ENCODE results near the gene SETBP1. TPM values are rescaled to one million over a fixed set of nuclear protein-coding genes. Genes with fewer than 3 reads are reported as not detected.
"Not testable (repeated sequence)": the region's sequence is repeated elsewhere in the genome, so short reads cannot be mapped to it uniquely, and the experiment has no call there.

Gene SETBP1
- total and polyA plus RNA-seq, 8 donors = 1.4 to 66.5 (median 20.1) TPM

DNA sequence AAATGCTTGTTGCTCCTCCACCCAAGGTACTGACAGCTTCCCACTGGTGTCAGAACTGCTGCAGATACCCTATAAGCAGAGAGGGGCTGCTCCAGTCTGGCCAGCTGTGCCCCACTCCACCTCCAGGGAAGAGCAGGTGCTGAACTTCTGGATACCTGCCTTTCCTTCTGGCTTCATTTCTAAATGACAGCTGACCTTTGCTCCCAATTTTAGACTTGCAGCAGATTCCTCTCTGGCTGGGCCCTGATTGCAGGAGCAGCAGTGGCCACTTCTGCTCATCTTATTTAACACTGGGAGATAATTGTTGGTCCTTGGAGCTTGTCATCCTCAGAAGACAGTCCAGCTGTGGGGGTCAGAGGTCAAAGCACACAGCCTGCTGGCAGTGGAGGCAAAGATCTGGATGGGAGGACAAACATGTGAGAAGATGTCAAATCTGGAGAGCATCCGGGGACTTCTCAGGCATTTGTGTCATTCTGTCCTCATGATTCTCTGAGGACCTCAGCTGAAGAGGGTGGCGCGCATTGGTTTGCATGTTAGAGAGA is 38.9 kb downstream of the SETBP1 start:
- no peaks in the 10 kb centered on the region for H3K9me3 ChIP-seq
- WGBS, 5 donors = 88 to 96% (median 93%) methylated on average over 3 of the region's 3 CpGs
- peaks cover 8 to 45% (median 30%) of the 10 kb centered on the region in 4 donors for H3K4me1 ChIP-seq
- H3K27me3 ChIP-seq = no peaks in the 10 kb centered on the region
- H3K27ac ChIP-seq = no peak overlapping the region
- no peak overlapping the region for H3K4me3 ChIP-seq
- intact Hi-C loops (cut with DNase I; ENCODE audit: low total_unique reads) = no loop called here
- no peak for DNase-seq
- peaks cover 0 to 7% (median 0%) of the 10 kb centered on the region in 4 donors for H3K36me3 ChIP-seq
- no peak for TF ChIP-seq EP300 (IDR thresholded peaks at IDR 0.05)
- TF ChIP-seq, protein P1, sequence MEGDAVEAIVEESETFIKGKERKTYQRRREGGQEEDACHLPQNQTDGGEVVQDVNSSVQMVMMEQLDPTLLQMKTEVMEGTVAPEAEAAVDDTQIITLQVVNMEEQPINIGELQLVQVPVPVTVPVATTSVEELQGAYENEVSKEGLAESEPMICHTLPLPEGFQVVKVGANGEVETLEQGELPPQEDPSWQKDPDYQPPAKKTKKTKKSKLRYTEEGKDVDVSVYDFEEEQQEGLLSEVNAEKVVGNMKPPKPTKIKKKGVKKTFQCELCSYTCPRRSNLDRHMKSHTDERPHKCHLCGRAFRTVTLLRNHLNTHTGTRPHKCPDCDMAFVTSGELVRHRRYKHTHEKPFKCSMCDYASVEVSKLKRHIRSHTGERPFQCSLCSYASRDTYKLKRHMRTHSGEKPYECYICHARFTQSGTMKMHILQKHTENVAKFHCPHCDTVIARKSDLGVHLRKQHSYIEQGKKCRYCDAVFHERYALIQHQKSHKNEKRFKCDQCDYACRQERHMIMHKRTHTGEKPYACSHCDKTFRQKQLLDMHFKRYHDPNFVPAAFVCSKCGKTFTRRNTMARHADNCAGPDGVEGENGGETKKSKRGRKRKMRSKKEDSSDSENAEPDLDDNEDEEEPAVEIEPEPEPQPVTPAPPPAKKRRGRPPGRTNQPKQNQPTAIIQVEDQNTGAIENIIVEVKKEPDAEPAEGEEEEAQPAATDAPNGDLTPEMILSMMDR (IDR thresholded peaks at IDR 0.05) = no peak
- no peak for TF ChIP-seq POLR2AphosphoS5 (IDR thresholded peaks at IDR 0.05)
- no peak for TF ChIP-seq POLR2A (IDR thresholded peaks at IDR 0.05)

DNA sequence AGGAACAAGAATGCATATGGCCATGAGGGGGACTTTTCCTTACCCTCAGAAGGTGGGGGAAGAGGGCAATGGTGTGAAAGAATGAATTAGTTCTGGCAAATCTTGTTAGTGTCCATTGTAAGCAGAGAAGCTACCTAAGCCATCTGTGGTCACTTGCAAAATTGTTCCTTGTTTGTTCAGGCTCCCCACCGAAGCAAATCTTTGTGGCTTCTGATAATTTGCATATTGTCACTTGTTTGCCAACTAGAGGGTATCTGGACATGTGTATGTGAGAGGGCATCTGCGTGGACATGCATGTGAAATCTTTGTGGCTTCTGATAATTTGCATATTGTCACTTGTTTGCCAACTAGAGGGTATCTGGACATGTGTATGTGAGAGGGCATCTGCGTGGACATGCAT is 41.1 kb downstream of the SETBP1 start:
- intact Hi-C loops (cut with DNase I; ENCODE audit: low total_unique reads) = not testable (repeated sequence)
- peaks cover 24 to 45% (median 35%) of the 10 kb centered on the region in 4 donors for H3K4me1 ChIP-seq

DNA sequence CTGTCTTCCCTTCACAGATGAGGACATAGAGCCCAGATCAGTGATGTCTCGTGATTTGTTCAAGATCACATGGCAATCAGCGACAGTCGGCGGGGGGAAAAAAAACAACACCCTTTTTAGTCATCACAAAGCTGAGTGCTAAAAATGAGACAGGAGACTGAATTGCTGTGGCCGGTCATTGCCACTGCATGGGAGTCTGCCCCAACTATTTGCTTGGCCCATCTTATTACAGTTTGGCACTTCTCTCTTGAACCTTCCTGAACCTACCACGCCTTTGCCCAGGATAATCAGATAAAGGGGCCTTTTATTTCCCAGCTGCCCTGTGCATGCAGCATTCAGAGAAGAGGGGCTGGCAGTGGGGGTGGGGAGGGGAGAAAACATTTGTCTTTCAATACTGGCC is 42.7 kb downstream of the SETBP1 start:
- DNase-seq = no peak
- WGBS, 5 donors = 77 to 91% (median 85%) methylated on average over 6 of the region's 6 CpGs
- Histone ChIP-seq H3K4me3 (no peak overlapping the region), H3K27ac (peak overlapping the region in 2 of 5 donors; percentile 69 to 75), H3K36me3 (peaks cover 0 to 7% (median 0%) of the 10 kb centered on the region in 4 donors), H3K4me1 (peaks cover 24 to 54% (median 35%) of the 10 kb centered on the region in 4 donors), H3K27me3 (no peaks in the 10 kb centered on the region), H3K9me3 (no peaks in the 10 kb centered on the region)
- TF ChIP-seq EP300 (IDR thresholded peaks at IDR 0.05) (no peak), POLR2AphosphoS5 (IDR thresholded peaks at IDR 0.05) (no peak), POLR2A (IDR thresholded peaks at IDR 0.05) (no peak)
- TF ChIP-seq, protein P1 (IDR thresholded peaks at IDR 0.05) = no peak
- intact Hi-C loops (cut with DNase I; ENCODE audit: low total_unique reads) = no loop called here

More for the DNA sequence above, 41.1 kb downstream of the SETBP1 start:
- not testable (repeated sequence) for DNase-seq, H3K27ac ChIP-seq, H3K27me3 ChIP-seq, H3K4me3 ChIP-seq, H3K36me3 ChIP-seq, H3K9me3 ChIP-seq
- 74 to 84% (median 78%) methylated on average over 3 of the region's 3 CpGs for WGBS, 5 donors

DNA sequence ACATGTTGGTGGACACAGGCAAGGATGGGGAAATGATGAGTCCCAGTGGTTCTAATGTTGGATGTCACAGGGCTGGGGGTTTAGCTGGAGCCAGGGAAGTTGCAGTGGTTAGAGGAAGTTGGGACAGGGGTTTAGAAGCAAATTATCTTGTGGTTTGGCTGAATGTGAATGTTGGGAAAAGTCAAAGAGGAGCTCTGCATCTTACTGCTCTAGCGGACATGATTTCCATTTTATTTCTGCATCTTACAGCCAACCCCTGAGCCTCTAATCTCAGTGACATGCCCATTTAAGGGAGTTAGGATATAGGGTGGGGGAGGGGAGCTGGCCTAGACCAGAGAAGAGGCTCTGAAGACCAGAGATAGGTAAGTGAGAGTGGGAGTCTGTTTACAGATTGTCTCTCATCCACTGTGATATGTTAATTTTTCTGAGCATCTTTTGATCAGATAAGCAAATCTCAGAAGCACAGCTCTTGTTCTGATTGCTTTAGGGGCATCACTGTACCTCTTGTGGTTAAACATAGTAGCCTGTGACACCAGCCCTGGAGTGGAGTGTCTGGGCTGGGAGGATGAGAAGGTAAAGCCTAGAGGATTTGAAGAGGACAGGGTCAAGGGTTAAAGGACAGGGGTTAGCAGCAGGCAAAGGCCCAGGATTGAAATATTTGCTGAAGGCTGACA is 43.6 kb downstream of the SETBP1 start:
- no peak for DNase-seq
- Histone ChIP-seq H3K4me1 (peaks cover 24 to 59% (median 37%) of the 10 kb centered on the region in 4 donors), H3K9me3 (no peaks in the 10 kb centered on the region), H3K4me3 (no peak overlapping the region), H3K36me3 (peaks cover 0 to 6% (median 0%) of the 10 kb centered on the region in 4 donors), H3K27ac (peak overlapping the region in 4 of 5 donors; percentile 57 to 75 (median 68)), H3K27me3 (no peaks in the 10 kb centered on the region)
- intact Hi-C loops (cut with DNase I; ENCODE audit: low total_unique reads) = no loop called here
- TF ChIP-seq EP300 (IDR thresholded peaks at IDR 0.05) (no peak), POLR2AphosphoS5 (IDR thresholded peaks at IDR 0.05) (no peak), POLR2A (IDR thresholded peaks at IDR 0.05) (no peak)
- TF ChIP-seq, protein P1 (IDR thresholded peaks at IDR 0.05) = no peak
- 79 to 100% (median 85%) methylated on average over 1 of the region's 1 CpG for WGBS, 5 donors

Data from stomach (tissue), 9 donors.